Gastroesophageal sphincter (tissue), 4 donors: Measurements from ENCODE around the gene FRMD5. TPM values are rescaled to one million over a fixed set of nuclear protein-coding genes. Genes with fewer than 3 reads are reported as not detected.
"Not testable (repeated sequence)": the region's sequence is repeated elsewhere in the genome, so short reads cannot be mapped to it uniquely, and the experiment has no call there.

Experiments
- ATAC-seq: fragments of 150-250 bp; one replicate; pipeline ENCODE4 v1.9.1; 2016; ENCODE audit warnings: mild to moderate bottlenecking, moderate library complexity
- H3K27ac ChIP-seq, 4 donors: fragments of 200-600 bp; sonication (generic) in 3 of 4; 1 replicate in 3 of 4; 2 replicates in 1 of 4; pipeline ENCODE4 v1.5.1; 2016 to 2019
- H3K27me3 ChIP-seq: fragments of 200-600 bp; sonication (generic); one replicate; pipeline ENCODE4 v1.5.1; 2019
- H3K36me3 ChIP-seq, 2 donors: fragments of 200-600 bp; sonication (generic); one replicate each; pipeline ENCODE4 v1.5.1; 2019; ENCODE audit warnings: control low read depth in 1 of 2
- H3K4me1 ChIP-seq, 3 donors: fragments of 200-600 bp; sonication (generic); 1 replicate in 2 of 3; 2 replicates in 1 of 3; pipeline ENCODE4 v1.5.1; 2016 to 2019; ENCODE audit warnings: control low read depth in 2 of 3
- H3K4me3 ChIP-seq, 2 donors: fragments of 200-600 bp; sonication (generic); one replicate each; pipeline ENCODE4 v1.5.1; 2019; ENCODE audit warnings: mild to moderate bottlenecking in 1 of 2, moderate library complexity in 1 of 2
- H3K9me3 ChIP-seq, 3 donors: fragments of 200-600 bp; sonication (generic); one replicate each; pipeline ENCODE4 v1.5.1; 2017 to 2019; ENCODE audit warnings: control low read depth in 2 of 3
- EP300 ChIP-seq: sonication (generic); formaldehyde crosslinking; IDR thresholded peaks from one replicate; pipeline ENCODE4 v1.6.1; 2017; ENCODE audit warnings: antibody characterized with exemption, mild to moderate bottlenecking
- POLR2A ChIP-seq, 2 donors: fragments of 450-650 bp; IDR thresholded peaks; one replicate each; pipeline ENCODE4 v1.6.1; 2017; ENCODE audit warnings: antibody characterized with exemption in 2 of 2, mild to moderate bottlenecking in 2 of 2, moderate library complexity in 1 of 2
- POLR2AphosphoS5 ChIP-seq: sonication (generic); formaldehyde crosslinking; IDR thresholded peaks from one replicate; pipeline ENCODE4 v1.6.1; 2017; ENCODE audit warnings: antibody characterized with exemption
- WGBS, 2 donors: methylation state at CpG; one replicate each; pipeline ENCODE4 v1.1.5; 2018; ENCODE audit warnings: low coverage in 1 of 2; 5-methylcytosine and 5-hydroxymethylcytosine counted together
- total RNA-seq, 4 donors: library from RNA; depleted of rRNA; stranded (reverse); fragments of >200 nt; gene quantifications; one replicate each; pipeline ENCODE4 v1.1.0, GENCODE V29; 2016
- TF ChIP-seq, protein P1 (sequence below), 4 experiments: fragments of 200-600 bp in 2 of 4; fragments of 450-650 bp in 2 of 4; sonication (generic) in 1 of 4; IDR thresholded peaks; one replicate each; pipeline ENCODE4 v1.5.1; 2017 to 2019; ENCODE audit warnings: antibody characterized with exemption in 4 of 4, mild to moderate bottlenecking in 2 of 4, moderate library complexity in 2 of 4

FRMD5 gene
- total RNA-seq, 4 donors from 2014 or later: 0.47 to 1.2 (median 0.90) TPM

DNA sequence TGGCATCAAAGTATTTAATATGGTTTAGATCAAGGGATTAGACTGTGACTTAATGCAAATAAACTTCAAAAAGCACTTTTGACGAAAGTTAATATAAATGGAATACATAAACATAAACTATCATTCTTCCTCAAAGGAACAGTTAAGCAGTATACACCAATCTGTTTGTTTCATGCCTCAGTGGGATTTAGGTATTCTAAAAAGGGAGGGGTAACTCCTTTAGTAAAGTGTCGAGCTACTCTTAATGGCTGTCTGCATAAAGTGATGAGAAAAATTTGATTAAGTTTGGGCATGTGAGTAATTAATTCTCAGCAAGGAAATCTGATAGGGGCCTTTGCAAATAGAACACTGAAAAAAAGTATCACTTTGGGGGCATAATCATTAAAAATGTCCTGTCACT is 176.9 kb downstream of the FRMD5 start:
- Histone ChIP-seq H3K36me3 (no peaks in the 10 kb centered on the region), H3K9me3 (no peaks in the 10 kb centered on the region), H3K4me3 (no peak overlapping the region), H3K27me3 (peaks cover 4% of the 10 kb centered on the region), H3K27ac (no peak overlapping the region), H3K4me1 (no peaks in the 10 kb centered on the region)
- WGBS, 2 donors: 62 to 89% methylated on average over 2 of the region's 2 CpGs
- ATAC-seq: no peak
- TF ChIP-seq POLR2A (IDR thresholded peaks at IDR 0.05) (no peak), EP300 (no peak)
- TF ChIP-seq, protein P1, sequence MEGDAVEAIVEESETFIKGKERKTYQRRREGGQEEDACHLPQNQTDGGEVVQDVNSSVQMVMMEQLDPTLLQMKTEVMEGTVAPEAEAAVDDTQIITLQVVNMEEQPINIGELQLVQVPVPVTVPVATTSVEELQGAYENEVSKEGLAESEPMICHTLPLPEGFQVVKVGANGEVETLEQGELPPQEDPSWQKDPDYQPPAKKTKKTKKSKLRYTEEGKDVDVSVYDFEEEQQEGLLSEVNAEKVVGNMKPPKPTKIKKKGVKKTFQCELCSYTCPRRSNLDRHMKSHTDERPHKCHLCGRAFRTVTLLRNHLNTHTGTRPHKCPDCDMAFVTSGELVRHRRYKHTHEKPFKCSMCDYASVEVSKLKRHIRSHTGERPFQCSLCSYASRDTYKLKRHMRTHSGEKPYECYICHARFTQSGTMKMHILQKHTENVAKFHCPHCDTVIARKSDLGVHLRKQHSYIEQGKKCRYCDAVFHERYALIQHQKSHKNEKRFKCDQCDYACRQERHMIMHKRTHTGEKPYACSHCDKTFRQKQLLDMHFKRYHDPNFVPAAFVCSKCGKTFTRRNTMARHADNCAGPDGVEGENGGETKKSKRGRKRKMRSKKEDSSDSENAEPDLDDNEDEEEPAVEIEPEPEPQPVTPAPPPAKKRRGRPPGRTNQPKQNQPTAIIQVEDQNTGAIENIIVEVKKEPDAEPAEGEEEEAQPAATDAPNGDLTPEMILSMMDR (IDR thresholded peaks at IDR 0.05): no peak

- Histone ChIP-seq H3K9me3 (no peaks in the 10 kb centered on the region), H3K27me3 (no peaks in the 10 kb centered on the region), H3K4me1 (no peaks in the 10 kb centered on the region), H3K4me3 (no peak overlapping the region), H3K36me3 (no peaks in the 10 kb centered on the region), H3K27ac (no peak overlapping the region)
- TF ChIP-seq POLR2AphosphoS5 (no peak), EP300 (no peak), POLR2A (IDR thresholded peaks at IDR 0.05) (no peak)
- no peak for ATAC-seq
- 35 to 37% methylated on average over 3 of the region's 3 CpGs for WGBS, 2 donors
Measured at GRCh38 chr15:44015545-44016305, 179.3 kb downstream of the FRMD5 start.

DNA sequence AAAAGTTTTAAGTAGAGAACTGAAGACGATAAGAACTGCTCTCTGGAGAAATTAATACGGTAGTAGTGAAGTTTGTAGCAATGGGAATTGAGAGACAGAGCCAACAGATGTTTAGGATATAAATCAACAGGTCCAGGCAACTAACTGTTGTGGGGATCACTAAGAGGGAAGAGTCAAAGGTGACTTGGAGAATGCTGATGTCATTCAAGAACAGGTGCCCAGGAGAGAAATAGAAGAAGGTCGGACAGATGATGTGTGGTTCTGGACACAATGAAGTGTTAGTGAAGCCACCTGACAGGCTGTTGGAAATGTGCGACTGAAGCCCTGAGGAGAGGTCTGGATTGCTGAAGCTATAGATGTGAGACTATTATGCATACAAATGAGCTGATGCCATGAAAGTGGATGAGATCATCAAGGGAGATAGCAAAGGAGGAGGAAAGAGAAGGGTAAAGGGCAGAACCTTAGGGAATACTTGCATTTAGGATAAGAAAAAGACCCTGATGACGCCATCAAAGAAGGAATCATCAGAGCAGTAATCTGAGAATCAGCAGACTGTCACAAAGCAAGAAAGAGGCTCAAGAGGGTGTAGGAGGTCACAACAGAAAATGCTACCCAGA is 183.7 kb downstream of the FRMD5 start:
- no peaks in the 10 kb centered on the region for H3K4me1 ChIP-seq
- no peaks in the 10 kb centered on the region for H3K36me3 ChIP-seq
- TF ChIP-seq POLR2AphosphoS5 (no peak), EP300 (no peak), POLR2A (IDR thresholded peaks at IDR 0.05) (no peak)
- TF ChIP-seq, protein P1 (IDR thresholded peaks at IDR 0.05): no peak
- H3K4me3 ChIP-seq: no peak overlapping the region
- H3K9me3 ChIP-seq: no peaks in the 10 kb centered on the region
- H3K27me3 ChIP-seq: no peaks in the 10 kb centered on the region
- 53 to 70% methylated on average over 4 to 5 of the region's 5 CpGs for WGBS, 2 donors
- ATAC-seq: no peak
- H3K27ac ChIP-seq: no peak overlapping the region

GRCh38 chr15:44010089-44010488 is 185.0 kb downstream of the FRMD5 start:
- TF ChIP-seq, protein P1 (IDR thresholded peaks at IDR 0.05): no peak
- TF ChIP-seq EP300: no peak
- TF ChIP-seq POLR2AphosphoS5: no peak
- no peak for TF ChIP-seq POLR2A (IDR thresholded peaks at IDR 0.05)
- H3K9me3 ChIP-seq: no peaks in the 10 kb centered on the region
- no peak overlapping the region for H3K27ac ChIP-seq
- no peak for ATAC-seq
- WGBS, 2 donors: 70% methylated on average over 1 of the region's 1 CpG; no CpG with 5 or more reads in 1 of the 2 donors
- no peaks in the 10 kb centered on the region for H3K27me3 ChIP-seq
- H3K4me1 ChIP-seq: no peaks in the 10 kb centered on the region
- no peak overlapping the region for H3K4me3 ChIP-seq
- H3K36me3 ChIP-seq: no peaks in the 10 kb centered on the region

DNA sequence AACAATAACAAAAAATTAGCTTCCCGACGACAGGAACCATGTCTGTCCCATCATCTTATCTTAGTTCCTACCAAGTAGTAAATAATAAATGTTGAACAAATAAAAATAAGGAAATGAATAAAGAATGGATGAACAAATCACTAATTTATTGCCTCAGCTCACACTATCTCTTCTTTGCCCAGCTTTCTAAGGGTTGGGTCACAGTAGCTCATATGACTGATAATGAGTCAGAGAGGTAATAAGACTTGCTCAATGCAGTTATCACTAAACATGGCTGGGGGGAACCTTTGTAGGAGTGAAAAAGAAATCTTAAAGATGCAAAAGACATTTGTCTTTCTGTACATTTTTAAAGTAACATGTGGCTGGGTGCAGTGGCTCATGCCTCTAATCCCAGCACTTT is 186.0 kb downstream of the FRMD5 start:
- 75 to 89% methylated on average over 2 of the region's 2 CpGs for WGBS, 2 donors
- H3K27me3 ChIP-seq: no peaks in the 10 kb centered on the region
- no peak for TF ChIP-seq POLR2AphosphoS5
- TF ChIP-seq EP300: no peak
- TF ChIP-seq POLR2A (IDR thresholded peaks at IDR 0.05): no peak
- TF ChIP-seq, protein P1 (IDR thresholded peaks at IDR 0.05): no peak
- no peaks in the 10 kb centered on the region for H3K4me1 ChIP-seq
- no peak for ATAC-seq
- no peaks in the 10 kb centered on the region for H3K36me3 ChIP-seq
- no peak overlapping the region for H3K27ac ChIP-seq
- H3K4me3 ChIP-seq: no peak overlapping the region
- H3K9me3 ChIP-seq: no peaks in the 10 kb centered on the region

DNA sequence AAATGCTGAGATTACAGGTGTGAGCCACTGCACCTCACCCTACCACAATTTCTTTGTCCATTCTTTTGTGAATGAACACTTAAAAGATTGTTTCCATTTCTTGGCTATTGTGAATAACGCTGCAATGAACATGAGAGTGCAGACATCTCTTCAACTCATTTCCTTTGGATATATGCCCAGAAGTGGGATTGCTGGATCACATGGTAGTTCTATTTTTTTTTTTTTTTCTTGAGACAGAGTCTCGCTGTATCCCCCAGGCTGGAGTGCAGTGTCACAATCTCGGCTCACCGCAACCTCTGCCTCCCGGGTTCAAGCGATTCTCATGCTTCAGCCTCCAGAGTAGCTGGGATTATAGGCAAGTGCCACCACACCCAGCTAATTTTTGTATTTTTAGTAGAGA is 194.8 kb downstream of the FRMD5 start:
- WGBS, 2 donors: 12 to 28% methylated on average over 4 to 6 of the region's 6 CpGs
- not testable (repeated sequence) for ATAC-seq

More for the DNA sequence above, 194.8 kb downstream of the FRMD5 start:
- H3K36me3 ChIP-seq, H3K27ac ChIP-seq, H3K27me3 ChIP-seq, H3K9me3 ChIP-seq, H3K4me3 ChIP-seq, H3K4me1 ChIP-seq: not testable (repeated sequence)
